ENCODE results near the gene CCDC33.

CCDC33 gene

GRCh38 chr15:74235962-74236361, at the start of gene CCDC33:
CCDC33 (plus strand) TSS chr15:74236326; CDS start chr15:74236720, 394 bp downstream.
- Histone ChIP-seq H3K27me3 (ENCODE audit: insufficient read depth, insufficient read length) (peaks cover 10% of the 10 kb centered on the region), H3K9ac (ENCODE audit: insufficient read length, low read depth) (no peak within 1 kb of the TSS), H3K9me3 (ENCODE audit: insufficient read depth, low read length) (no peaks in the 10 kb centered on the region), H3K36me3 (ENCODE audit: insufficient read depth, insufficient read length, low read length) (no peaks in the 10 kb centered on the region), H3K4me3 (ENCODE audit: insufficient read length, low read depth) (no peak within 1 kb of the TSS), H3K4me1 (ENCODE audit: insufficient read depth, insufficient read length) (peaks cover 45% of the 10 kb centered on the region)
- TF ChIP-seq YY1 (IDR thresholded peaks at IDR 0.05; ENCODE audit: insufficient read depth, insufficient read length): no peak
- TF ChIP-seq SUZ12 (IDR thresholded peaks at IDR 0.05; ENCODE audit: extremely low read depth, insufficient read depth, insufficient read length): no peak
- no peak for TF ChIP-seq ZNF274 (IDR thresholded peaks at IDR 0.05; ENCODE audit: low read depth, low read length)
- DNase-seq (ENCODE audit: low read depth, low spot score): no peak

GRCh38 chr15:74188216-74188615, 47.9 kb upstream of the CCDC33 start:
- TF ChIP-seq ZNF274 (IDR thresholded peaks at IDR 0.05; ENCODE audit: low read depth, low read length) (no peak), SUZ12 (IDR thresholded peaks at IDR 0.05; ENCODE audit: extremely low read depth, insufficient read depth, insufficient read length) (no peak), YY1 (IDR thresholded peaks at IDR 0.05; ENCODE audit: insufficient read depth, insufficient read length) (no peak)
- no peak overlapping the region for H3K9ac ChIP-seq (ENCODE audit: insufficient read length, low read depth)
- DNase-seq (ENCODE audit: low read depth, low spot score): no peak
- H3K36me3 ChIP-seq (ENCODE audit: insufficient read depth, insufficient read length, low read length): no peaks in the 10 kb centered on the region
- no peaks in the 10 kb centered on the region for H3K27me3 ChIP-seq (ENCODE audit: insufficient read depth, insufficient read length)
- H3K4me1 ChIP-seq (ENCODE audit: insufficient read depth, insufficient read length): no peaks in the 10 kb centered on the region
- H3K4me3 ChIP-seq (ENCODE audit: insufficient read length, low read depth): no peak overlapping the region
- H3K9me3 ChIP-seq (ENCODE audit: insufficient read depth, low read length): no peaks in the 10 kb centered on the region

- H3K4me1 ChIP-seq (ENCODE audit: insufficient read depth, insufficient read length): peaks cover 3% of the 10 kb centered on the region
- DNase-seq (ENCODE audit: low read depth, low spot score): no peak
Measured at GRCh38 chr15:74191798-74192197, 44.3 kb upstream of the CCDC33 start.

GRCh38 chr15:74192751-74193150, 43.4 kb upstream of the CCDC33 start:
- Histone ChIP-seq H3K36me3 (ENCODE audit: insufficient read depth, insufficient read length, low read length) (peaks cover 5% of the 10 kb centered on the region), H3K4me1 (ENCODE audit: insufficient read depth, insufficient read length) (peaks cover 3% of the 10 kb centered on the region), H3K27me3 (ENCODE audit: insufficient read depth, insufficient read length) (no peaks in the 10 kb centered on the region), H3K9ac (ENCODE audit: insufficient read length, low read depth) (no peak overlapping the region), H3K4me3 (ENCODE audit: insufficient read length, low read depth) (no peak overlapping the region), H3K9me3 (ENCODE audit: insufficient read depth, low read length) (no peaks in the 10 kb centered on the region)
- TF ChIP-seq YY1 (IDR thresholded peaks at IDR 0.05; ENCODE audit: insufficient read depth, insufficient read length) (no peak), SUZ12 (IDR thresholded peaks at IDR 0.05; ENCODE audit: extremely low read depth, insufficient read depth, insufficient read length) (no peak), ZNF274 (IDR thresholded peaks at IDR 0.05; ENCODE audit: low read depth, low read length) (no peak)
- no peak for DNase-seq (ENCODE audit: low read depth, low spot score)

More at GRCh38 chr15:74191798-74192197, 44.3 kb upstream of the CCDC33 start:
- no peak overlapping the region for H3K9ac ChIP-seq (ENCODE audit: insufficient read length, low read depth)
- H3K27me3 ChIP-seq (ENCODE audit: insufficient read depth, insufficient read length): no peaks in the 10 kb centered on the region
- H3K4me3 ChIP-seq (ENCODE audit: insufficient read length, low read depth): no peak overlapping the region
- no peak for TF ChIP-seq SUZ12 (IDR thresholded peaks at IDR 0.05; ENCODE audit: extremely low read depth, insufficient read depth, insufficient read length)
- no peak for TF ChIP-seq YY1 (IDR thresholded peaks at IDR 0.05; ENCODE audit: insufficient read depth, insufficient read length)
- TF ChIP-seq ZNF274 (IDR thresholded peaks at IDR 0.05; ENCODE audit: low read depth, low read length): no peak
- H3K9me3 ChIP-seq (ENCODE audit: insufficient read depth, low read length): no peaks in the 10 kb centered on the region
- peaks cover 5% of the 10 kb centered on the region for H3K36me3 ChIP-seq (ENCODE audit: insufficient read depth, insufficient read length, low read length)

- H3K27me3 ChIP-seq (ENCODE audit: insufficient read depth, insufficient read length): no peaks in the 10 kb centered on the region
- H3K9me3 ChIP-seq (ENCODE audit: insufficient read depth, low read length): no peaks in the 10 kb centered on the region
- peaks cover 5% of the 10 kb centered on the region for H3K36me3 ChIP-seq (ENCODE audit: insufficient read depth, insufficient read length, low read length)
- no peak overlapping the region for H3K9ac ChIP-seq (ENCODE audit: insufficient read length, low read depth)
- no peak overlapping the region for H3K4me3 ChIP-seq (ENCODE audit: insufficient read length, low read depth)
- TF ChIP-seq ZNF274 (IDR thresholded peaks at IDR 0.05; ENCODE audit: low read depth, low read length) (no peak), YY1 (IDR thresholded peaks at IDR 0.05; ENCODE audit: insufficient read depth, insufficient read length) (no peak), SUZ12 (IDR thresholded peaks at IDR 0.05; ENCODE audit: extremely low read depth, insufficient read depth, insufficient read length) (no peak)
- DNase-seq (ENCODE audit: low read depth, low spot score): no peak
- H3K4me1 ChIP-seq (ENCODE audit: insufficient read depth, insufficient read length): peaks cover 3% of the 10 kb centered on the region
Measured at GRCh38 chr15:74193299-74193718, 42.8 kb upstream of the CCDC33 start.

- Histone ChIP-seq H3K36me3 (ENCODE audit: insufficient read depth, insufficient read length, low read length) (peaks cover 5% of the 10 kb centered on the region), H3K4me1 (ENCODE audit: insufficient read depth, insufficient read length) (peaks cover 7% of the 10 kb centered on the region), H3K4me3 (ENCODE audit: insufficient read length, low read depth) (no peak overlapping the region), H3K27me3 (ENCODE audit: insufficient read depth, insufficient read length) (peaks cover 2% of the 10 kb centered on the region), H3K9ac (ENCODE audit: insufficient read length, low read depth) (no peak overlapping the region), H3K9me3 (ENCODE audit: insufficient read depth, low read length) (no peaks in the 10 kb centered on the region)
- TF ChIP-seq SUZ12 (IDR thresholded peaks at IDR 0.05; ENCODE audit: extremely low read depth, insufficient read depth, insufficient read length) (no peak), YY1 (IDR thresholded peaks at IDR 0.05; ENCODE audit: insufficient read depth, insufficient read length) (no peak), ZNF274 (IDR thresholded peaks at IDR 0.05; ENCODE audit: low read depth, low read length) (no peak)
- DNase-seq (ENCODE audit: low read depth, low spot score): no peak
Measured at GRCh38 chr15:74193905-74194304, 42.2 kb upstream of the CCDC33 start.

- TF ChIP-seq YY1 (IDR thresholded peaks at IDR 0.05; ENCODE audit: insufficient read depth, insufficient read length) (no peak), SUZ12 (IDR thresholded peaks at IDR 0.05; ENCODE audit: extremely low read depth, insufficient read depth, insufficient read length) (no peak), ZNF274 (IDR thresholded peaks at IDR 0.05; ENCODE audit: low read depth, low read length) (no peak)
- H3K9ac ChIP-seq (ENCODE audit: insufficient read length, low read depth): no peak overlapping the region
- no peak for DNase-seq (ENCODE audit: low read depth, low spot score)
- no peaks in the 10 kb centered on the region for H3K9me3 ChIP-seq (ENCODE audit: insufficient read depth, low read length)
- H3K4me3 ChIP-seq (ENCODE audit: insufficient read length, low read depth): no peak overlapping the region
- peaks cover 5% of the 10 kb centered on the region for H3K36me3 ChIP-seq (ENCODE audit: insufficient read depth, insufficient read length, low read length)
- H3K27me3 ChIP-seq (ENCODE audit: insufficient read depth, insufficient read length): peaks cover 4% of the 10 kb centered on the region
- H3K4me1 ChIP-seq (ENCODE audit: insufficient read depth, insufficient read length): peaks cover 12% of the 10 kb centered on the region
Measured at GRCh38 chr15:74194572-74195559, 41.3 kb upstream of the CCDC33 start.
